Measurements from ENCODE around the gene DNAJB1. TPM values are rescaled to one million over a fixed set of nuclear protein-coding genes. Genes with fewer than 3 reads are reported as not detected.

DNAJB1 gene
- total and polyA plus RNA-seq, 2 experiments from 2014 or later, result 43.2 to 53.3 TPM

DNA sequence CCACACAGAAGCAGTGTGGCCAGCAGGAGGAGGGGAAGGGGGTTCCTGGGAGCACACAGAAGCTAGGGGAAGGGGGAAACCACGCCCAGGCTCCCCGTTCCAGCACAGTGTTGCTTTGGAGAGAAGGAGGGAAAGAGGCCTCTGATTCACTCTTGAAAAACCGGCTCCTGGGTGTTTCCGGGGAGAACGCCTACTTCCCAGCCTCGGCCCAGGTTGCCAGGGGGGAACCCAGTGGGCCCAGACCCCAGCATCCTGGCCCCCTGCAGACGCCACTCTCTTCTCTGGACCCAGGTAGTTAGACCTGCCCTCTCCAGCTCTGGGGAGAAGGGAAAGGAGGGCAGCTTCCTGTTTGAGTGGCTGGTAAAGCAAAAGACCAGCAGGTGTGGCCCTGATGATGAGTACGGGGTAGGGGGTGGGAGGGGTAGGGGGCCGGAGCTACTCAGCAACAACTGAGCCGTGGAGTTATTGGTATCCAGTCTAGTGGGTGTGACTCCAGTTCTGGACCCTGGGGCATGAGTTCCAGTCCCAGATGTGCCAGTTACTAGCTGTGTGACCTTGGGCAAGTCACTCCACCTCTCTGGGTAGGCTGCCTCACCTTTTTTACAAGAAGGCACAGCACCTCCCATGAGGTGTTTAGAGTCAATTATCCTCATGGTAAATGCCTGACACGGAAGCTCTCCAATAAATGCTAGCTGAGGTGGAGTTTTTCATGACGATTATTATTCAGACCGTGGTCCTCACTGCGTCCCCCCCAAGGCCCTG, 23.1 kb downstream of the DNAJB1 start:
- H3F3A ChIP-seq (replicated peaks; ENCODE audit: low read depth), result peaks cover 11% of the 10 kb centered on the region
- peaks cover 28% of the 10 kb centered on the region for H3K79me2 ChIP-seq (replicated peaks; ENCODE audit: insufficient read depth)
- Mint-ChIP-seq H3K27me3 (ENCODE audit: insufficient read depth, low read depth, poor library complexity) (peaks cover 16% of the 10 kb centered on the region), H3K27ac (peak overlapping the region; percentile 81), H3K9me3 (no peaks in the 10 kb centered on the region), H3K4me3 (peak overlapping the region; percentile 89), H3K4me1 (peaks cover 22% of the 10 kb centered on the region), H3K36me3 (ENCODE audit: low read depth) (peaks cover 26% of the 10 kb centered on the region)
- 0 out of 2 replicates have a peak overlapping the region, but pooled peaks have one; percentile 39 for H3K27ac ChIP-seq (ENCODE audit: low read depth)
- H2AFZ ChIP-seq, result no peak overlapping the region
- no peaks in the 10 kb centered on the region; the same call in 1 of the 2 replicates for H3K36me3 ChIP-seq (ENCODE audit: insufficient read depth)
- no peaks in the 10 kb centered on the region; the same call in 1 of the 2 replicates for H3K4me1 ChIP-seq (ENCODE audit: insufficient read depth)
- no peaks in the 10 kb centered on the region for H3K27me3 ChIP-seq (ENCODE audit: insufficient read depth)
- no peaks in the 10 kb centered on the region for H3K9me2 ChIP-seq (ENCODE audit: insufficient read depth)
- peak overlapping the region; percentile 95 for H3K4me2 ChIP-seq
- ATAC-seq (no peak), DNase-seq (ENCODE audit: low spot score) (no peak)
- H3K4me3 ChIP-seq, result peak overlapping the region; percentile 90
- TF ChIP-seq STAT1 (IDR thresholded peaks at IDR 0.05; ENCODE audit: unreplicated experiment) (no peak), ZNF331 (CRISPR knock-in tag; IDR thresholded peaks at IDR 0.05; ENCODE audit: low read depth) (no peak)
- TF ChIP-seq, protein P1, sequence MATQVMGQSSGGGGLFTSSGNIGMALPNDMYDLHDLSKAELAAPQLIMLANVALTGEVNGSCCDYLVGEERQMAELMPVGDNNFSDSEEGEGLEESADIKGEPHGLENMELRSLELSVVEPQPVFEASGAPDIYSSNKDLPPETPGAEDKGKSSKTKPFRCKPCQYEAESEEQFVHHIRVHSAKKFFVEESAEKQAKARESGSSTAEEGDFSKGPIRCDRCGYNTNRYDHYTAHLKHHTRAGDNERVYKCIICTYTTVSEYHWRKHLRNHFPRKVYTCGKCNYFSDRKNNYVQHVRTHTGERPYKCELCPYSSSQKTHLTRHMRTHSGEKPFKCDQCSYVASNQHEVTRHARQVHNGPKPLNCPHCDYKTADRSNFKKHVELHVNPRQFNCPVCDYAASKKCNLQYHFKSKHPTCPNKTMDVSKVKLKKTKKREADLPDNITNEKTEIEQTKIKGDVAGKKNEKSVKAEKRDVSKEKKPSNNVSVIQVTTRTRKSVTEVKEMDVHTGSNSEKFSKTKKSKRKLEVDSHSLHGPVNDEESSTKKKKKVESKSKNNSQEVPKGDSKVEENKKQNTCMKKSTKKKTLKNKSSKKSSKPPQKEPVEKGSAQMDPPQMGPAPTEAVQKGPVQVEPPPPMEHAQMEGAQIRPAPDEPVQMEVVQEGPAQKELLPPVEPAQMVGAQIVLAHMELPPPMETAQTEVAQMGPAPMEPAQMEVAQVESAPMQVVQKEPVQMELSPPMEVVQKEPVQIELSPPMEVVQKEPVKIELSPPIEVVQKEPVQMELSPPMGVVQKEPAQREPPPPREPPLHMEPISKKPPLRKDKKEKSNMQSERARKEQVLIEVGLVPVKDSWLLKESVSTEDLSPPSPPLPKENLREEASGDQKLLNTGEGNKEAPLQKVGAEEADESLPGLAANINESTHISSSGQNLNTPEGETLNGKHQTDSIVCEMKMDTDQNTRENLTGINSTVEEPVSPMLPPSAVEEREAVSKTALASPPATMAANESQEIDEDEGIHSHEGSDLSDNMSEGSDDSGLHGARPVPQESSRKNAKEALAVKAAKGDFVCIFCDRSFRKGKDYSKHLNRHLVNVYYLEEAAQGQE (IDR thresholded peaks at IDR 0.05; ENCODE audit: unreplicated experiment), result no peak
- TF ChIP-seq, protein P2, sequence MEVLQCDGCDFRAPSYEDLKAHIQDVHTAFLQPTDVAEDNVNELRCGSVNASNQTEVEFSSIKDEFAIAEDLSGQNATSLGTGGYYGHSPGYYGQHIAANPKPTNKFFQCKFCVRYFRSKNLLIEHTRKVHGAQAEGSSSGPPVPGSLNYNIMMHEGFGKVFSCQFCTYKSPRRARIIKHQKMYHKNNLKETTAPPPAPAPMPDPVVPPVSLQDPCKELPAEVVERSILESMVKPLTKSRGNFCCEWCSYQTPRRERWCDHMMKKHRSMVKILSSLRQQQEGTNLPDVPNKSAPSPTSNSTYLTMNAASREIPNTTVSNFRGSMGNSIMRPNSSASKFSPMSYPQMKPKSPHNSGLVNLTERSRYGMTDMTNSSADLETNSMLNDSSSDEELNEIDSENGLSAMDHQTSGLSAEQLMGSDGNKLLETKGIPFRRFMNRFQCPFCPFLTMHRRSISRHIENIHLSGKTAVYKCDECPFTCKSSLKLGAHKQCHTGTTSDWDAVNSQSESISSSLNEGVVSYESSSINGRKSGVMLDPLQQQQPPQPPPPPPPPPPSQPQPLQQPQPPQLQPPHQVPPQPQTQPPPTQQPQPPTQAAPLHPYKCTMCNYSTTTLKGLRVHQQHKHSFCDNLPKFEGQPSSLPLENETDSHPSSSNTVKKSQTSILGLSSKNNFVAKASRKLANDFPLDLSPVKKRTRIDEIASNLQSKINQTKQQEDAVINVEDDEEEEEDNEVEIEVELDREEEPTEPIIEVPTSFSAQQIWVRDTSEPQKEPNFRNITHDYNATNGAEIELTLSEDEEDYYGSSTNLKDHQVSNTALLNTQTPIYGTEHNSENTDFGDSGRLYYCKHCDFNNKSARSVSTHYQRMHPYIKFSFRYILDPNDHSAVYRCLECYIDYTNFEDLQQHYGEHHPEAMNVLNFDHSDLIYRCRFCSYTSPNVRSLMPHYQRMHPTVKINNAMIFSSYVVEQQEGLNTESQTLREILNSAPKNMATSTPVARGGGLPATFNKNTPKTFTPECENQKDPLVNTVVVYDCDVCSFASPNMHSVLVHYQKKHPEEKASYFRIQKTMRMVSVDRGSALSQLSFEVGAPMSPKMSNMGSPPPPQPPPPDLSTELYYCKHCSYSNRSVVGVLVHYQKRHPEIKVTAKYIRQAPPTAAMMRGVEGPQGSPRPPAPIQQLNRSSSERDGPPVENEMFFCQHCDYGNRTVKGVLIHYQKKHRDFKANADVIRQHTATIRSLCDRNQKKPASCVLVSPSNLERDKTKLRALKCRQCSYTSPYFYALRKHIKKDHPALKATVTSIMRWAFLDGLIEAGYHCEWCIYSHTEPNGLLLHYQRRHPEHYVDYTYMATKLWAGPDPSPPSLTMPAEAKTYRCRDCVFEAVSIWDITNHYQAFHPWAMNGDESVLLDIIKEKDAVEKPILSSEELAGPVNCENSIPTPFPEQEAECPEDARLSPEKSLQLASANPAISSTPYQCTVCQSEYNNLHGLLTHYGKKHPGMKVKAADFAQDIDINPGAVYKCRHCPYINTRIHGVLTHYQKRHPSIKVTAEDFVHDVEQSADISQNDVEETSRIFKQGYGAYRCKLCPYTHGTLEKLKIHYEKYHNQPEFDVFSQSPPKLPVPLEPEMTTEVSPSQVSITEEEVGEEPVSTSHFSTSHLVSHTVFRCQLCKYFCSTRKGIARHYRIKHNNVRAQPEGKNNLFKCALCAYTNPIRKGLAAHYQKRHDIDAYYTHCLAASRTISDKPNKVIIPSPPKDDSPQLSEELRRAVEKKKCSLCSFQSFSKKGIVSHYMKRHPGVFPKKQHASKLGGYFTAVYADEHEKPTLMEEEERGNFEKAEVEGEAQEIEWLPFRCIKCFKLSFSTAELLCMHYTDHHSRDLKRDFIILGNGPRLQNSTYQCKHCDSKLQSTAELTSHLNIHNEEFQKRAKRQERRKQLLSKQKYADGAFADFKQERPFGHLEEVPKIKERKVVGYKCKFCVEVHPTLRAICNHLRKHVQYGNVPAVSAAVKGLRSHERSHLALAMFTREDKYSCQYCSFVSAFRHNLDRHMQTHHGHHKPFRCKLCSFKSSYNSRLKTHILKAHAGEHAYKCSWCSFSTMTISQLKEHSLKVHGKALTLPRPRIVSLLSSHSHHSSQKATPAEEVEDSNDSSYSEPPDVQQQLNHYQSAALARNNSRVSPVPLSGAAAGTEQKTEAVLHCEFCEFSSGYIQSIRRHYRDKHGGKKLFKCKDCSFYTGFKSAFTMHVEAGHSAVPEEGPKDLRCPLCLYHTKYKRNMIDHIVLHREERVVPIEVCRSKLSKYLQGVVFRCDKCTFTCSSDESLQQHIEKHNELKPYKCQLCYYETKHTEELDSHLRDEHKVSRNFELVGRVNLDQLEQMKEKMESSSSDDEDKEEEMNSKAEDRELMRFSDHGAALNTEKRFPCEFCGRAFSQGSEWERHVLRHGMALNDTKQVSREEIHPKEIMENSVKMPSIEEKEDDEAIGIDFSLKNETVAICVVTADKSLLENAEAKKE (CRISPR knock-in tag; IDR thresholded peaks at IDR 0.05), result no peak
- peaks cover 8% of the 10 kb centered on the region; the same call in 1 of the 2 replicates for H4K20me1 ChIP-seq (replicated peaks; ENCODE audit: insufficient read depth)

All from GM23338 (cell line).